ENCODE data around the gene BAIAP2. TPM values are rescaled to one million over a fixed set of nuclear protein-coding genes. Genes with fewer than 3 reads are reported as not detected.

BAIAP2 gene
- total and polyA plus RNA-seq, 12 donors = 9.5 to 25.8 (median 15.6) TPM

- ATAC-seq = no peak
- Histone ChIP-seq H3K4me3 (no peak overlapping the region), H3K36me3 (no peaks in the 10 kb centered on the region), H3K4me1 (peaks cover 19 to 39% (median 30%) of the 10 kb centered on the region in 9 donors), H3K27ac (no peak overlapping the region), H3K9me3 (no peaks in the 10 kb centered on the region), H3K27me3 (no peaks in the 10 kb centered on the region)
- intact Hi-C loops (cut with DNase I) = no loop called here
- no peak for DNase-seq
- no peak for TF ChIP-seq CTCF (IDR thresholded peaks at IDR 0.05)
- WGBS, 2 donors = 66 to 76% methylated on average over 20 of the region's 20 CpGs
Measured at GRCh38 chr17:81067391-81067811, 32.5 kb downstream of the BAIAP2 start.

- Histone ChIP-seq H3K36me3 (no peaks in the 10 kb centered on the region), H3K4me1 (peaks cover 17 to 32% (median 23%) of the 10 kb centered on the region in 9 donors), H3K27me3 (no peaks in the 10 kb centered on the region), H3K27ac (peak overlapping the region in 3 of 10 donors; percentile 1 to 48 (median 36)), H3K9me3 (no peaks in the 10 kb centered on the region), H3K4me3 (no peak overlapping the region)
- intact Hi-C loops (cut with DNase I) = no loop called here
- WGBS, 2 donors = 90 to 93% methylated on average over 25 to 26 of the region's 26 CpGs
- no peak for TF ChIP-seq CTCF (IDR thresholded peaks at IDR 0.05)
- DNase-seq (no peak), ATAC-seq (peak in 2 of 8 donors; percentile 20 to 30)
Measured at GRCh38 chr17:81068411-81069134, 33.6 kb downstream of the BAIAP2 start.

GRCh38 chr17:81069135-81069645 lies 34.2 kb downstream of the BAIAP2 start:
- H3K4me1 ChIP-seq = peaks cover 11 to 26% (median 18%) of the 10 kb centered on the region in 9 donors
- DNase-seq = no peak
- peak in 1 of 9 donors; percentile 10 for TF ChIP-seq CTCF (IDR thresholded peaks at IDR 0.05)
- intact Hi-C loops (cut with DNase I) = no loop called here
- no peaks in the 10 kb centered on the region for H3K27me3 ChIP-seq
- H3K36me3 ChIP-seq = no peaks in the 10 kb centered on the region
- 91 to 94% methylated on average over 23 of the region's 23 CpGs for WGBS, 2 donors
- no peaks in the 10 kb centered on the region for H3K9me3 ChIP-seq
- no peak overlapping the region for H3K4me3 ChIP-seq
- ATAC-seq = peak in 7 of 8 donors; percentile 26 to 84 (median 48)
- peak overlapping the region in 3 of 10 donors; percentile 1 to 48 (median 36) for H3K27ac ChIP-seq

GRCh38 chr17:81070541-81071246 lies 35.7 kb downstream of the BAIAP2 start:
- H3K36me3 ChIP-seq = no peaks in the 10 kb centered on the region
- no peak for DNase-seq
- no peak for TF ChIP-seq CTCF (IDR thresholded peaks at IDR 0.05)

More at GRCh38 chr17:81070541-81071246, 35.7 kb downstream of the BAIAP2 start:
- intact Hi-C loops (cut with DNase I) = no loop called here
- H3K9me3 ChIP-seq = no peaks in the 10 kb centered on the region
- peaks cover 0 to 11% (median 3%) of the 10 kb centered on the region in 9 donors for H3K4me1 ChIP-seq
- ATAC-seq = no peak
- no peaks in the 10 kb centered on the region for H3K27me3 ChIP-seq
- H3K4me3 ChIP-seq = no peak overlapping the region
- WGBS, 2 donors = 87 to 89% methylated on average over 25 of the region's 25 CpGs
- no peak overlapping the region for H3K27ac ChIP-seq

Data from heart right ventricle (tissue), 16 donors.